Skeletal muscle cell (primary cell): Measurements from ENCODE around the gene PRKCH.
A peak's percentile ranks its signal among the peaks of the same experiment; 100 is the strongest.

Experiments used
- DNase-seq: peaks from one replicate; pipeline ENCODE4 v3.0.0-alpha.2; 2010; ENCODE audit warnings: low read depth
- H3K4me3 ChIP-seq: 2 replicates; pipeline ENCODE4 v1.5.1; 2011; ENCODE audit warnings: low read depth, mild to moderate bottlenecking, control low read depth, low read length, moderate library complexity

PRKCH gene

DNA sequence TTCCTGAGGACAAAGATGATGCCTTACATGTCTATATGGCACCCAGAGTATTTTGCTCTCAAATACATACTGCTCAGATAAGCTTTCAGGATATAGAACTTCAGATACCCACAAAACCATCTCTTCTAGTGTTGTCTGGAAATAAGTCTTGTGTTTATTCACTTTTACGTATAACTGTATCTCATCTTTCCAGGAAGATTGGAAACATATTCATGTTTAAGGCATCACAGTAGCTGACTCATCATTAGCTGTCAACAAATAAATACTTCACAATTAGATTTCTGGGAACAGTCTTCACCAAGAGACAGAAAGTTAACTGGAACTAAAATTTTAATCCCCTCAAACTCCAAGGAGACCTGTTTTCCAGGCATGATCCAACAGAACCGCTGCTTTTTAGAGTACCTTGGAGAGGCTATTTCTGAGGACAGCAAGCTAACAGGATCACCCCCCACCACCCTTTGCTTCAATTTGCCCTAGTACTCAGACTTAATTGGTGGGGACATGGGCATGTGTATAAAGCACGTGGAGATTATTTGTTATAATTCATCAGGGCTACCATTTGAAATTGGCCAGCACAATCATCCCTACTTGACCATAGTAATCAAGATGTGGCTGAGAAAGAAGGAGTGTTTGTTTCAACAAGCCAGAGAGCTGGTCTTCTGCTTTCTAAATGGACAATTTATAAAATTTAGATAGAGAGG, 244.6 kb downstream of the PRKCH start:
- H3K4me3 ChIP-seq = no peak overlapping the region
- no peak for DNase-seq

DNA sequence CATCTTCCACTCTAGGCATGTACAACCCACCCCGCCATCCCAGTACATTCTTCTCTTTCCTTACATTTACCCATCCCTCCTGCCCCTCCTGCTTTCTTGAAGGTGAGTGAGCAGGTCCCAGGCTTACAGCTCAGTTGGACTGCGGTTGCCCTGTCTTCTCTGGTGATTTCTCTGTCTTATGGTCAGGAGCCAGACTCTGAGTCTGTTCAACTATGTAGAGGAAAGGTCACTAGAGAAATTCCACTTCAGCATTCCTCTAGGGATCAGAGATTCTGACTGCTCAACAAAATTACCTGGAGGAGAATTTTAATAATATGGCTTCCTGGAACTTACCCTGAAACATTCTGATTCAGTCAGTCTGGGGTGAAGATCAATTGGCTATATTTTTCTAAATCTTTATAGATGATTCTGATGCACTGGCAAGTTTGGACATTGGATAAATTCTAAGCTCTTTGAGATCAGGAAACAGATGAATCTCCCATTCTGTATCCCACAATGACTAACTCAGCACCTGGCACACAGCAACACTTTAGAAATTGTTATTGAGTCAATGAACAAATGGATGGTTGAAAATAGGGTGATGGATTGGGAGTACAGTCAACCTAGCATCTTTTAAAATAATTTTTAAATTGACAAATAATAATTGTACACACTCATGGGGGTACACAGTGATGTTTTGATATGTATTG, 245.3 kb downstream of the PRKCH start:
- DNase-seq = no peak
- H3K4me3 ChIP-seq = no peak overlapping the region

GRCh38 chr14:61567838-61568571, 246.6 kb downstream of the PRKCH start:
- H3K4me3 ChIP-seq = no peak overlapping the region

GRCh38 chr14:61568572-61569011, 247.2 kb downstream of the PRKCH start:
- H3K4me3 ChIP-seq = no peak overlapping the region
- no peak for DNase-seq

More at GRCh38 chr14:61567838-61568571, 246.6 kb downstream of the PRKCH start:
- no peak for DNase-seq

DNA sequence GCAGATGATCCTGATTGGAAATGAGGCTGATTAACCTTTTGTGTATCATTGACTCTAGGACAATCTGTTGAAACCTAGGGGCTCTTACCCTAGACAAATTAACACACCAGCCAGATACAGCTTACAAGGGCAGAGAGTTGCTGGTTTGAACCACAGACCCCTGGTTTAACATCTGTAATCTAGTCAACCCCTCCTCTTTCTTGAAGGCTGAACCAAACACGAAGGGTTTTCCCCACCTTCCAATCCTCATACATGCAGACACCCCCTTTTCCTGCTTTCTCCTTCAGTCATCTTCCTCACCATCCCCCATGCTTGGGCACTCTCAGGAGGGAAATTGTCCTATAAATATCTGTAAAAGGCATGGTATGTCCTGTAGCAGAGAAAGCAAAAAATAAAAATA, 247.9 kb downstream of the PRKCH start:
- DNase-seq = no peak
- no peak overlapping the region for H3K4me3 ChIP-seq

DNA sequence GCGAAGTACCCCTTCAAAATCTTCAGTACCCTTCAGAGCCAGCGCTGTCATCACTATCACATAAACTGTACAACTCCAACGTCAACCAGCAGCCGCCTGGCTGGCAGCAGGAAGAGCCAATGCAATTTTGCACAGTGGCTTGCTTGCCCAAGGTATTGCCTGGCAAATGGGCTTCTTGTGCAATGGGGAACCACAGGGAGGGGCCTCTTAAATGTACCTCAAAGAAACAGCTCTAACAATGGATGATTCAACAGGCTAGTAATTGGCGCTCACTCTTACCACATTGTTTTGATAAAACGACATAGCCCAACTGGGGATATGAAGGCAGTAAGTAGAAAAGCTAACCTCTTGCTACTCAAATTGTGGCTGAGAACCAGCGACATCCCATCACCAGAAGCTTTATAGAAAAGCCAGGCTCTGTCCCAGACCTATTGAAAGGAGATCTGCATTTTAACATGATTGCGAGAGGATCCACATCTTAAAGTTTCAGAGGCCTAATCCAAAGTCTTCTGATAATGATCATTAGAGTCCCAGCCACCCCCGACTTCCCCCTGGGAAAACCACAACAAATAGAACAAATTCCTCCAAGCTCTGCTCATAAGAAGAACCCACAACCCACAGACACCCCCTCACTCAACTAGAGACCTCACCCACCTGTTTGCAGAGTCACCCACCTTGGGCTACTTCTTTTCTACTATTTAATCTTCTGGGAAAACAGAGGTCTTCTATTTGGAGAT, 248.6 kb downstream of the PRKCH start:
- peak overlapping the region; percentile 1 for H3K4me3 ChIP-seq
- DNase-seq = peak; percentile 98

DNA sequence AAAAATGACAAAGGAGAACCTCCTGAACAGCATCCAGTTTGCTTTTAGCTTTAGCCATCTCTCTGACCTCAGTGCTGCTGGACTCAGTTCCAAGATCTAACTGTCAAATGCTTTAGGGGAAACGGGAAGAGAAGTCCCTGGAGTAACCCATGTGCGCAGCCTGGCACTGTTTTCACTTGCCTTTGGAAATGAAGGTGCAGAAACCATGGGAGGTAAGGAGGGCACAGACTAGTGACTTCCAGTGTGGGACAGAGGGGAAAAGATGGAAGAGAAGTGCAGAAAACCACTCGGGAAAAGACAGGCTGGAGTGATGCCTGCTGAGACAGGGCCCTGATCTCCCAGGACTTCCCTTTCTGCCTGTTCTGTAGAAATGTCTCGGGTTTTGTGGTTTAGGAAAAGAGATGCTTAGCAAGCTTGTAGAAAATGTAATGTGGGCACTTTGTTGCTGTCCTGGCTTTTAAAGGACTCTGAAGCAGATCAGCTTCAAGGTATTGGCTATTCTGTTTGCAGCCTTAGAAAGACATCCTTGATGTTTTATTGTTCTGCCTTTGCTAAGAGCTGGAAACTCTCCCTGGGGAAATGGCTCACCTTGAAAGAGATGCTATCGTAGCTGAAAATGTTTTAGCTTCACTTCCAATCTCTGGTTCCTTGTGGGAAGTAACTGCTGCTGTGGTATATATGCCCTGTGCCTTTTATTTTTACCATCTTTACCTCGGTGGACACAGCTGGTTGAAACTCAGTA, 249.3 kb downstream of the PRKCH start:
- DNase-seq = no peak
- H3K4me3 ChIP-seq = peak overlapping the region; percentile 1

DNA sequence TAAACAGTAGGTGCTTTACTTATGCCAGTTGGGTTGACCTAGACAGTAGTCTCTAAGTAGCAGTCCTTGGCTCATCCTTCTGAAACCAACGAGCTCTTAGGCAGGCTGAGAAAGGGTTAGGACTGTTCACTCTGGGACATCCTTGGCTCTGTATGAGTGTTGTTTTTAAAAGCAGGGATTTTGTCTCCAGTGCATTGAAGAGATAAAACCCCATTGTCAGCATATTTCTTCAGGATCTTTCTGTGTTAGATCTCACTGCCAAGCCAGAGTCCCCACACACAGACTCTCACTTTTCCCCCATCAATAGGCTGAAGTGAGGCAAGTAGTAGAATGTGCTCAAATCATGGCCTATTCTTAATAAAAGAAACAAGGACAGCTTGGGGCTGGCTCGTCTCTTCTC, 250.5 kb downstream of the PRKCH start:
- no peak overlapping the region for H3K4me3 ChIP-seq
- DNase-seq = no peak

DNA sequence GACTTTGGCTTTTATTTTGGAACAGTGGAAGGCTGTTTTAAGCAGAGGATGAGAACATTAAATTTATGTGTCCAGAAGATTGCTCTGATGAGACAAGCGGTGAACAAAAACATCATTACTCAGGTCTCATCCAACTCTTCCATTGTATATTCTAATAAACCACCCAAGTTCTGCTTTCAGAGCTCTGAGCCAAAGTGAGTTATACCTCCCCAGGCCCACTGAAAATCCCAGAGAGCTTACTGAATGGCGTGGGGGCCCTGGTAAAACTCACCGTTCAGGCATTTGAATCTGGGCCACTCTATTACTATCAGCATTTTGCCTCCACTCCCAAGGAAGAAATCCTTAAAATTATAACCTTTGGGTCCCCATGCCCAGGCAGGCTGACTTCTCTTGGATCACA, 251.9 kb downstream of the PRKCH start:
- H3K4me3 ChIP-seq = no peak overlapping the region
- no peak for DNase-seq

DNA sequence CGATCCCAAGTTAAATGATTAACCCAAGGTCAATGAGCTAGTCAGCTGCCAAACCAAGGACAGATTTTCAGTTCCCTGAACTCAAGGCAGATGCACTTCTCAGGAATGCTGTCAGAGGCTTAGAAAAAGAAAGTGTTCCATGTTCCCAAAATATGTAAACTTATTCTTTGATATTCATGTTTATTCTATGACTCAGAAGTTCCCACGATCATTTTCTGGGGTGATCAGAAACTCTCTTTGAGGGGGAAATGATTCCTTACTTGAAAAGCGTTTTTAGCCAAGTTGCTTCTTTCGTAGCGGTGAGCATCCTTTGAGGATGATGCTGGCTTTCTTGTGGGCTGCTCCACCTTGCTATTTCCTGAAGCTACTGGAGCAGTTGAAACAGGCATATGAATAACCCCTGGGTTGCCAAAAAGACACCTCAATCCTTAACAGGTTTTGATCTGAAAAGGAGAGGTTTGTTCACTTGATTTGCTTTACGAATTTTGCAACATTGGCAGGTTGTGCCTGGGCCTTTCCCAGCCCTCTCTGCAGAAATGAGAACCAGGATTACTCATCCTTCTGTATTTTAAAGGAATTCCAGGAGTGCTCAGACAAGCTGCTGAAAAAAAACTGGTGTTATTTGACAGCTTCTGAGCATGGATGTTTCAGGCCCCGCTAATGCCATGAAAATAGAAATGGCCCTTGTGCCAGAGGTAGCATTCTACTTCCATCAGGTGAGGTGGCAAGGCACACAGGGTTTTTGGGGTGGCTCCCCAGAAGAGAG, 252.6 kb downstream of the PRKCH start:
- no peak overlapping the region for H3K4me3 ChIP-seq
- DNase-seq = no peak

- no peak overlapping the region for H3K4me3 ChIP-seq
- no peak for DNase-seq
Measured at GRCh38 chr14:61574514-61574807, 253.1 kb downstream of the PRKCH start.

DNA sequence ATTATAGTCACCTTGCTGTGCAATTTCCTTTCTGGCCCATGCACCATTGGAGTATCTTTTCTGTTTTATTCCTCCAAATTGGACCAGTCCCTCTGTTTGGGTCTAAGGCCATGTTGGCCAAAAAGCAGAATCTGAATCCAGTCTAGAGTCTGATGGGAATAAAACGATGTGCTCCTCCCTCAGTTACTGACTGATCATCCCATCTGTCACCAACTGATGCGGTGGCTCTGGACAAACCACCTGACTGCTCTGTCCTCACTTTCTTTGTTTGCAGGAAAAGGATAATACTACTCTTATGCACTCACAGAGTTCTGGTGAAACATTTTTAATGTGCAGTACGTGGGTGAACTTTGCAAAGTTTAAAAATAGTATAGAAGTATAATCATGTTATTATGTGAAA, 253.7 kb downstream of the PRKCH start:
- no peak for DNase-seq
- no peak overlapping the region for H3K4me3 ChIP-seq

DNA sequence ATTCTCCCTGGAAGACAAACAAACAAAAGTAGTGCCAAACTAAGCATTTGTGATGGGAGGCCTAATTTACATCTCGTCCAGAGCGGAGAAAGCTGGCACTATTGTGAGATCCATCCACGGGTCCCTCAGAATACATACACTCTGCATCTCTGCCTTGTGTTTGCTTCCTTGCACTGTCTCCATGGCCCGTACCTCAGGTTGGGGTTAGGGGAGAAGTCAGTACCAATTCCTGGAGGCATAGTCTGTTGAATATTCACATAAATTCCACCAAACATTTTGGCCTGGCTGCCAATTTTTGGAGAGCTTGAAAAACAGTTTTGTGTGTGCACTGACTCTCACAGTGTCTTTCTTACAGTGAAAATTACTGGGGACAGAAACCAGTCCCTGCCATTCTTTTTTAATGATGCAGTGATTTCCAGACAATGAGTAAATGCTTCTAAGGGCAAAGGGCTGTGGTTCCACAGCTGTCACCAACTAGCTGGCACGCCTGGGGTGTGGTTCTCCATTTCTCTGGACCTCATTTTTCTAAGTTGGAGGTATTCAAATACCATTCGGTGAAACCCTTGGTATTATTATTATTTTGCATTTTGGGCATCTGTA, 254.3 kb downstream of the PRKCH start:
- no peak for DNase-seq
- no peak overlapping the region for H3K4me3 ChIP-seq

- H3K4me3 ChIP-seq = no peak overlapping the region
- no peak for DNase-seq
Measured at GRCh38 chr14:61577506-61577931, 256.1 kb downstream of the PRKCH start.

GRCh38 chr14:61578745-61579144, 257.4 kb downstream of the PRKCH start:
- DNase-seq = no peak
- H3K4me3 ChIP-seq = no peak overlapping the region

DNA sequence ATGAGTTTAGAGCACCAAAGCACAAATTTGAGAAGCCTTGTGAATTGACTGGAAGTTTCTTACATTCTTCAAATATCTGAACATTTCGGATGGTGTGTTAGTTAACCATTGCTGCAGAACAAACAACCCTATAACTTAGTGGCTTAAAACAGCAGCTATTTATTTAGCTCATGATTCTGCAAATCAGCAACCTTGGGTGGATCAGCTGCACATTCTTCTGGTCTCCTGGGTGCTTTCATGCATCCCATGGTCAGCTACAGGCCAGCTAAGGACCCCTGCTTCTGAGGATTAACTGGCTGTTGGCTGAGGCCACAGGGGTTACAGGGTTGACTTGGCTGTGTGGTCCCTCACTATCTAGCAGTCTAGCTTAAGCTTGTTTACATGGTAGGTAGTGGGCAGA, 260.0 kb downstream of the PRKCH start:
- DNase-seq = no peak
- H3K4me3 ChIP-seq = no peak overlapping the region

DNA sequence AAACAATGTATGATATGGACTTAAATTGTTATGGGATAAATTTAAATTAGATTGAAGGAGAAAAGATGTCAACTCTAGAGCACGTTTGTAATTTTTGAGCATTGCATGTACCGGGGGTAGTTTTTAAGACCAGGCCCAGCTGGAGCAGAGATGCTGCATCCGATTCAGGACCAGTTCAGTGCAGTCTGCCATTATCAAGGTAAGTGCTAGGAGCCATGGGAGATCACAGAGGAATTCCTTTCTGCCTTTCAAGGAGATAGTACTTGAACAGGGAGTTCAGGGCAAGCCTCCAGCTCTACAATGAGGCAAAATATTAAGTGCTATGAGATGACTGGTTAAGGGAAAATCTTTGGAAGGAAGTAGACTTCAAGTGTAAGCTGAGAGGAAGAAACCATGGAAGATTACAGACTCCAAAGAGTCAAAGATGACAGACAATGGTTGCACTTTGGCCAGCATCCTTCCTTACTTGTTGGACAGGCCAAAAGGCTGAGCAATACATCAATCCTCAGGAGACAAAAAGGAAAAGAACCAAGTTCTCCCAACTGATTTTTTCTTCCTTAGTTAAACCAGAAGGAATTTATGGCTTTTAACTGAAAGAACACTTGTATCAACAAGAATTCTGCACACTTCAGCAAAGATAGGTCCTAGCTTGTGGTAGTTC, 260.7 kb downstream of the PRKCH start:
- no peak overlapping the region for H3K4me3 ChIP-seq
- no peak for DNase-seq

- no peak overlapping the region for H3K4me3 ChIP-seq
- DNase-seq = no peak
Measured at GRCh38 chr14:61582815-61583214, 261.4 kb downstream of the PRKCH start.
